HG03575 (cell line): ENCODE data around the gene OOSP2.

Experiments used
- ATAC-seq: cut with Tn5 transposase; IDR thresholded peaks from one replicate; pipeline ENCODE4 v1.9.1; 2021; ENCODE audit not compliant: unreplicated experiment, insufficient number of reproducible peaks, low FRiP score; ENCODE audit errors: extremely low read depth

The OOSP2 gene

GRCh38 chr11:60077216-60077817, 37.1 kb downstream of the OOSP2 start:
- ATAC-seq, result no peak

GRCh38 chr11:60077981-60078380, 37.8 kb downstream of the OOSP2 start:
- ATAC-seq, result no peak

GRCh38 chr11:60078745-60079144, 38.5 kb downstream of the OOSP2 start:
- no peak for ATAC-seq

- ATAC-seq, result no peak
These were observed 40.3 kb downstream of the OOSP2 start for GRCh38 chr11:60080535-60080934.

GRCh38 chr11:60084631-60085273, 44.5 kb downstream of the OOSP2 start:
- ATAC-seq, result no peak

GRCh38 chr11:60085909-60086308, 45.7 kb downstream of the OOSP2 start:
- ATAC-seq, result no peak

- no peak for ATAC-seq
These were observed 47.0 kb downstream of the OOSP2 start for GRCh38 chr11:60087239-60087638.

GRCh38 chr11:60088364-60088763, 48.2 kb downstream of the OOSP2 start, which contains the start of gene MS4A2:
TSS of gene MS4A2 (plus strand) at chr11:60088664. CDS start at chr11:60088766, 102 bp downstream.
- no peak for ATAC-seq

GRCh38 chr11:60095477-60096120, 55.4 kb downstream of the OOSP2 start:
- ATAC-seq, result no peak

- ATAC-seq, result no peak
These were observed 57.0 kb downstream of the OOSP2 start for GRCh38 chr11:60097189-60097588.
